ENCODE measurements around the gene FGF14.

The FGF14 gene

DNA sequence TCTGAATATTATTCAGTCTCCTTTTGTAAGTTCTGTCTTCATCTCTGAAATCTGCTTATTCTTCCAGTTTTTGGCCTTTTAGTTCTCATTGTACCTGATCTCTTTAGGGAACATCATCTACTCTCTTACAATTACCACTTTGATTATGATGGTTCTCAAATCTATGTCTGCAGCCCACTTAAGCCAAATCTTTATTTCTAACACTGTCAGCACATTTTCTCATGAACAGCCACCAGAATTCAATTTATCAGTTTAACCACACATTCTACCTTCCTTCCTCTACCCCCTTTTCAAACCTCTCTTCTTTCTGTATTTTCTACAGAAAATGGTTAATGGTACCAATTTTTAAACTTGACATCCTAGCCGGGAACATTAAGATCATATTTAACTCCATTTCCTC, 175.3 kb downstream of the FGF14 start:
- no peak for DNase-seq
- no peak overlapping the region for H3K14ac ChIP-seq (ENCODE audit: low read length)
- H3K4me3 ChIP-seq (ENCODE audit: low read depth, low read length) = no peak overlapping the region
- H3K23ac ChIP-seq (ENCODE audit: low read length) = no peak overlapping the region
- no peak overlapping the region for H3K9ac ChIP-seq (ENCODE audit: low read length)
- H4K12ac ChIP-seq (ENCODE audit: low read depth, low read length) = no peak overlapping the region
- H3K4me1 ChIP-seq (ENCODE audit: control insufficient read depth in 1 of 2, insufficient read depth in 2 of 2, low read length in 2 of 2) = no peaks in the 10 kb centered on the region
- no peak overlapping the region for H3K4ac ChIP-seq (ENCODE audit: low read depth, low read length)
- H3K18ac ChIP-seq (ENCODE audit: low read length) = no peak overlapping the region
- no peak overlapping the region for H2AFZ ChIP-seq (ENCODE audit: insufficient read depth, low read length, poor library complexity)
- no peak overlapping the region for H3K27ac ChIP-seq (ENCODE audit: low read depth, low read length)
- no peak overlapping the region for H2BK120ac ChIP-seq (ENCODE audit: insufficient read depth, low read length, poor library complexity)
- H2AK5ac ChIP-seq (ENCODE audit: low read length) = no peak overlapping the region
- no peaks in the 10 kb centered on the region for H3K9me3 ChIP-seq (ENCODE audit: insufficient read depth, low read depth, low read length)
- no peak overlapping the region for H4K8ac ChIP-seq (ENCODE audit: low read depth, low read length)
- no peak overlapping the region for H2BK12ac ChIP-seq (ENCODE audit: low read length)
- H3K36me3 ChIP-seq (ENCODE audit: control insufficient read depth in 1 of 2, insufficient read depth in 2 of 2, low read length in 2 of 2) = no peaks in the 10 kb centered on the region
- WGBS (ENCODE audit: extremely low coverage, insufficient coverage, insufficient read length) = no CpG with 5 or more reads among the region's 1 CpG
- no peaks in the 10 kb centered on the region for H3K27me3 ChIP-seq (ENCODE audit: insufficient read depth, low read length)
- no peaks in the 10 kb centered on the region for H3K79me1 ChIP-seq (ENCODE audit: low read length)
- H3K4me2 ChIP-seq (ENCODE audit: low read length) = no peak overlapping the region
- no peak overlapping the region for H4K91ac ChIP-seq (ENCODE audit: low read depth, low read length)
- H3K79me2 ChIP-seq (ENCODE audit: control insufficient read depth, insufficient read depth, low read length, poor library complexity) = no peaks in the 10 kb centered on the region
- no peak overlapping the region for H2BK5ac ChIP-seq (ENCODE audit: low read depth, low read length, poor library complexity)

GRCh38 chr13:102225892-102226291, 176.0 kb downstream of the FGF14 start:
- Histone ChIP-seq H3K79me2 (ENCODE audit: control insufficient read depth, insufficient read depth, low read length, poor library complexity) (no peaks in the 10 kb centered on the region), H4K12ac (ENCODE audit: low read depth, low read length) (no peak overlapping the region), H3K4me3 (ENCODE audit: low read depth, low read length) (no peak overlapping the region), H3K14ac (ENCODE audit: low read length) (no peak overlapping the region), H2AK5ac (ENCODE audit: low read length) (no peak overlapping the region), H4K8ac (ENCODE audit: low read depth, low read length) (no peak overlapping the region), H3K79me1 (ENCODE audit: low read length) (no peaks in the 10 kb centered on the region), H3K27ac (ENCODE audit: low read depth, low read length) (no peak overlapping the region), H2BK12ac (ENCODE audit: low read length) (no peak overlapping the region), H3K4me1 (ENCODE audit: control insufficient read depth in 1 of 2, insufficient read depth in 2 of 2, low read length in 2 of 2) (no peaks in the 10 kb centered on the region), H4K91ac (ENCODE audit: low read depth, low read length) (no peak overlapping the region), H3K27me3 (ENCODE audit: insufficient read depth, low read length) (no peaks in the 10 kb centered on the region), H3K36me3 (ENCODE audit: control insufficient read depth in 1 of 2, insufficient read depth in 2 of 2, low read length in 2 of 2) (no peaks in the 10 kb centered on the region), H3K18ac (ENCODE audit: low read length) (no peak overlapping the region), H3K4ac (ENCODE audit: low read depth, low read length) (no peak overlapping the region), H3K23ac (ENCODE audit: low read length) (no peak overlapping the region), H3K9ac (ENCODE audit: low read length) (no peak overlapping the region), H2BK5ac (ENCODE audit: low read depth, low read length, poor library complexity) (no peak overlapping the region), H3K9me3 (ENCODE audit: insufficient read depth, low read depth, low read length) (no peaks in the 10 kb centered on the region), H2AFZ (ENCODE audit: insufficient read depth, low read length, poor library complexity) (no peak overlapping the region), H2BK120ac (ENCODE audit: insufficient read depth, low read length, poor library complexity) (no peak overlapping the region), H3K4me2 (ENCODE audit: low read length) (no peak overlapping the region)
- no peak for DNase-seq
- no CpG with 5 or more reads among the region's 6 CpGs for whole genome bisulfite sequencing (ENCODE audit: extremely low coverage, insufficient coverage, insufficient read length)

GRCh38 chr13:102220681-102221228, 181.1 kb downstream of the FGF14 start:
- Histone ChIP-seq H3K36me3 (ENCODE audit: control insufficient read depth in 1 of 2, insufficient read depth in 2 of 2, low read length in 2 of 2) (no peaks in the 10 kb centered on the region), H3K27me3 (ENCODE audit: insufficient read depth, low read length) (no peaks in the 10 kb centered on the region), H3K9ac (ENCODE audit: low read length) (no peak overlapping the region), H3K4ac (ENCODE audit: low read depth, low read length) (no peak overlapping the region), H2AK5ac (ENCODE audit: low read length) (no peak overlapping the region), H2BK12ac (ENCODE audit: low read length) (no peak overlapping the region), H3K4me2 (ENCODE audit: low read length) (no peak overlapping the region), H3K9me3 (ENCODE audit: insufficient read depth, low read depth, low read length) (no peaks in the 10 kb centered on the region), H3K4me3 (ENCODE audit: low read depth, low read length) (no peak overlapping the region), H3K79me1 (ENCODE audit: low read length) (no peaks in the 10 kb centered on the region), H3K4me1 (ENCODE audit: control insufficient read depth in 1 of 2, insufficient read depth in 2 of 2, low read length in 2 of 2) (no peaks in the 10 kb centered on the region), H4K12ac (ENCODE audit: low read depth, low read length) (no peak overlapping the region), H2BK120ac (ENCODE audit: insufficient read depth, low read length, poor library complexity) (no peak overlapping the region), H3K14ac (ENCODE audit: low read length) (no peak overlapping the region), H3K23ac (ENCODE audit: low read length) (no peak overlapping the region), H3K79me2 (ENCODE audit: control insufficient read depth, insufficient read depth, low read length, poor library complexity) (no peaks in the 10 kb centered on the region), H2AFZ (ENCODE audit: insufficient read depth, low read length, poor library complexity) (no peak overlapping the region), H3K27ac (ENCODE audit: low read depth, low read length) (no peak overlapping the region), H2BK5ac (ENCODE audit: low read depth, low read length, poor library complexity) (no peak overlapping the region), H3K18ac (ENCODE audit: low read length) (no peak overlapping the region), H4K91ac (ENCODE audit: low read depth, low read length) (no peak overlapping the region), H4K8ac (ENCODE audit: low read depth, low read length) (no peak overlapping the region)
- WGBS (ENCODE audit: extremely low coverage, insufficient coverage, insufficient read length) = no CpG with 5 or more reads among the region's 5 CpGs
- no peak for DNase-seq

- Histone ChIP-seq H4K8ac (ENCODE audit: low read depth, low read length) (no peak overlapping the region), H3K23ac (ENCODE audit: low read length) (no peak overlapping the region), H3K4me1 (ENCODE audit: control insufficient read depth in 1 of 2, insufficient read depth in 2 of 2, low read length in 2 of 2) (no peaks in the 10 kb centered on the region), H3K79me2 (ENCODE audit: control insufficient read depth, insufficient read depth, low read length, poor library complexity) (no peaks in the 10 kb centered on the region), H3K9me3 (ENCODE audit: insufficient read depth, low read depth, low read length) (no peaks in the 10 kb centered on the region), H3K79me1 (ENCODE audit: low read length) (no peaks in the 10 kb centered on the region), H2BK5ac (ENCODE audit: low read depth, low read length, poor library complexity) (no peak overlapping the region), H3K27ac (ENCODE audit: low read depth, low read length) (no peak overlapping the region), H2BK120ac (ENCODE audit: insufficient read depth, low read length, poor library complexity) (no peak overlapping the region), H4K91ac (ENCODE audit: low read depth, low read length) (no peak overlapping the region), H2AFZ (ENCODE audit: insufficient read depth, low read length, poor library complexity) (no peak overlapping the region), H3K14ac (ENCODE audit: low read length) (no peak overlapping the region), H3K27me3 (ENCODE audit: insufficient read depth, low read length) (no peaks in the 10 kb centered on the region), H2AK5ac (ENCODE audit: low read length) (no peak overlapping the region), H3K4ac (ENCODE audit: low read depth, low read length) (no peak overlapping the region), H3K18ac (ENCODE audit: low read length) (no peak overlapping the region), H2BK12ac (ENCODE audit: low read length) (no peak overlapping the region), H4K12ac (ENCODE audit: low read depth, low read length) (no peak overlapping the region), H3K36me3 (ENCODE audit: control insufficient read depth in 1 of 2, insufficient read depth in 2 of 2, low read length in 2 of 2) (no peaks in the 10 kb centered on the region), H3K9ac (ENCODE audit: low read length) (no peak overlapping the region), H3K4me2 (ENCODE audit: low read length) (no peak overlapping the region), H3K4me3 (ENCODE audit: low read depth, low read length) (no peak overlapping the region)
- no peak for DNase-seq
Observed at GRCh38 chr13:102214956-102215355, 186.9 kb downstream of the FGF14 start.
